HFFc6 (cell line): ENCODE measurements around the gene BFSP1. TPM values are rescaled to one million over a fixed set of nuclear protein-coding genes. Genes with fewer than 3 reads are reported as not detected.

Experiments used
- DNase-seq: peaks from one replicate; pipeline ENCODE4 v3.0.0-alpha.2; 2018
- H3K27ac Mint-ChIP-seq: 2 replicates; pipeline ENCODE4 v1.8.0; 2020; ENCODE audit warnings: mild to moderate bottlenecking, mixed read lengths
- H3K27me3 Mint-ChIP-seq: 2 replicates; pipeline ENCODE4 v1.8.0; 2021; ENCODE audit warnings: mild to moderate bottlenecking, moderate library complexity, mixed read lengths; ENCODE audit not compliant: insufficient read depth
- H3K36me3 Mint-ChIP-seq: 2 replicates; pipeline ENCODE4 v1.8.0; 2021; ENCODE audit warnings: low read depth, mixed read lengths
- H3K4me1 Mint-ChIP-seq: 2 replicates; pipeline ENCODE4 v1.8.0; 2020; ENCODE audit warnings: low read depth, mixed read lengths
- H3K4me3 Mint-ChIP-seq: 2 replicates; pipeline ENCODE4 v1.8.0; 2020; ENCODE audit warnings: mild to moderate bottlenecking, moderate library complexity, mixed read lengths
- H3K9me3 Mint-ChIP-seq: 2 replicates; pipeline ENCODE4 v1.8.0; 2020; ENCODE audit warnings: mild to moderate bottlenecking, mixed read lengths
- total RNA-seq, 6 experiments: library from RNA; stranded (reverse); fragmentation: NEBNext Ultra II Directional; extraction: Animal tissue kit (Norgen Biotek cat#: 25700); gene quantifications; 2 replicates in 1 of 6; 3 replicates in 5 of 6; pipeline ENCODE4 v1.2.3, GENCODE V29; 2021
- TF ChIP-seq, protein P1 (sequence below): fragments of 200-600 bp; sonication (generic); IDR thresholded peaks from 2 replicates; pipeline ENCODE4 v1.5.0; 2021; ENCODE audit warnings: antibody characterized with exemption, mild to moderate bottlenecking

BFSP1 gene
- total RNA-seq, 6 experiments from 2014 or later, result 1.2 to 2.5 (median 1.8) TPM

DNA sequence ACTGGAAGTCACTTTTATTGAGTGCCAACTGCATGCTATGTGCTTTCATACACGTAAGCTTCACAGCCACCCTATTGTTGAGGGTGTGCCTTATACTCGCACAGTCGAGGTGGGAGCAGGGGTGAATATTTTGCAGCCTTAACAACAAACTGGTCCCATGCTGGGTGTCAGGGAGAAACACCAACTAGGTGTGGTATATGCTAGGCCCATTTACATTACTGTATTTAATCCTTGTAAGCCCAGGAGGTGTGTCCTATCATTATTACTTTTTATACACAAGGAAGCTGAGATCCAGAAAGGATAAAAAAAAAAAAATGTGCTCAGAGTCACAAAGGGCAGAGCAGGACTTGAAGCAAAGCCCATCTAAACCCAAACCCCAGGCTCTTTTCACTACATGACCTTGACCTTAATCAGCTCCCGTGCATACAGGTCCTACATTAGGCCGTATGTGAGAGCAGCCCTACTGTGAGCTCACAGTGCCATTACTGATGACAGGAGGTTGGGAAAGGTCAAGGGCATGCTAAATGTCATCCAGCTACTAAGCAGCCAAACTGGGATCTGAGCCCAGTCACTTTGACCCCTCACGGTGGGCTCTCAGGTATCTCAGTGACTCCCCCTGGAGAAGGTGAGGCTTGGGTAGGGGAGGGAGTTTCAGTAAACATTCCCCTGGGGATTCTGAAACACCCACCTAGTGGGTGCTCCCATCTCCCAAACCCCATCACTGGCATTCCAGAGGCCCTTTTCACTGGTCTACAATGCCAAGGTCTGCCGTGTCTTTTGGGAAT lies 61.7 kb downstream of the BFSP1 start:
- H3K4me1 Mint-ChIP-seq, result no peaks in the 10 kb centered on the region
- DNase-seq, result no peak
- no peaks in the 10 kb centered on the region for H3K36me3 Mint-ChIP-seq
- H3K27ac Mint-ChIP-seq, result no peak overlapping the region
- no peaks in the 10 kb centered on the region for H3K9me3 Mint-ChIP-seq
- H3K4me3 Mint-ChIP-seq, result no peak overlapping the region
- peaks cover 19% of the 10 kb centered on the region for H3K27me3 Mint-ChIP-seq
- TF ChIP-seq, protein P1, sequence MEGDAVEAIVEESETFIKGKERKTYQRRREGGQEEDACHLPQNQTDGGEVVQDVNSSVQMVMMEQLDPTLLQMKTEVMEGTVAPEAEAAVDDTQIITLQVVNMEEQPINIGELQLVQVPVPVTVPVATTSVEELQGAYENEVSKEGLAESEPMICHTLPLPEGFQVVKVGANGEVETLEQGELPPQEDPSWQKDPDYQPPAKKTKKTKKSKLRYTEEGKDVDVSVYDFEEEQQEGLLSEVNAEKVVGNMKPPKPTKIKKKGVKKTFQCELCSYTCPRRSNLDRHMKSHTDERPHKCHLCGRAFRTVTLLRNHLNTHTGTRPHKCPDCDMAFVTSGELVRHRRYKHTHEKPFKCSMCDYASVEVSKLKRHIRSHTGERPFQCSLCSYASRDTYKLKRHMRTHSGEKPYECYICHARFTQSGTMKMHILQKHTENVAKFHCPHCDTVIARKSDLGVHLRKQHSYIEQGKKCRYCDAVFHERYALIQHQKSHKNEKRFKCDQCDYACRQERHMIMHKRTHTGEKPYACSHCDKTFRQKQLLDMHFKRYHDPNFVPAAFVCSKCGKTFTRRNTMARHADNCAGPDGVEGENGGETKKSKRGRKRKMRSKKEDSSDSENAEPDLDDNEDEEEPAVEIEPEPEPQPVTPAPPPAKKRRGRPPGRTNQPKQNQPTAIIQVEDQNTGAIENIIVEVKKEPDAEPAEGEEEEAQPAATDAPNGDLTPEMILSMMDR, result no peak

DNA sequence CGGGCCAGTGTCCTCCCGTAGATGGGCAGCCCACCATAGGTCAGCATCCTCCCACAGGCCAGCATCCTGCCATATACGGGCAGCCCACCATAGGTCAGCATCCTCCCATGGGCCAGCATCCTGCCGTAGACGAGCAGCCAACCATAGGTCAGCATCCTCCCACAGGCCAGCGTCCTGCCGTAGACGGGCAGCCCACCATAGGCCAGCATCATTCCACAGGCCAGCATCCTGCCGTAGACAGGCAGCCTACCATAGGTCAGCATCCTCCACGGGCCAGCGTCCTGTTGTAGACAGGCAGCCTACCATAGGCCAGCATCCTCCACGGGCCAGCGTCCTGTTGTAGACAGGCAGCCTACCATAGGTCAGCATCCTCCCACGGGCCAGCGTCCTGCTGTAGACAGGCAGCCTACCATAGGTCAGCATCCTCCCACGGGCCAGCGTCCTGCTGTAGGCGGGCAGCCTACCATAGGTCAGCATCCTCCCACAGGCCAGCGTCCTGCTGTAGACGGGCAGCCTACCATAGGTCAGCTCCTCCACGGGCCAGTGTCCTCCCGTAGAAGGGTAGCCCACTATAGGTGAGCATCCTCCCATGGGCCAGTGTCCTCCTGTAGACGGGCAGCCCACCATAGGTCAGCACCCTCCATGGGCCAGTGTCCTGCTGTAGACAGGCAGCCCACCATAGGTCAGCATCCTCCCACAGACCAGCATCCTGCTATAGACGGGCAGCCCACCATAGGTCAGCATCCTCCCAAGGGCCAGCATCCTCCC lies 62.9 kb downstream of the BFSP1 start:
- TF ChIP-seq, protein P1, result no peak
- Mint-ChIP-seq H3K4me1 (no peaks in the 10 kb centered on the region), H3K27me3 (peaks cover 11% of the 10 kb centered on the region), H3K36me3 (no peaks in the 10 kb centered on the region), H3K9me3 (no peaks in the 10 kb centered on the region), H3K27ac (no peak overlapping the region), H3K4me3 (no peak overlapping the region)
- no peak for DNase-seq

DNA sequence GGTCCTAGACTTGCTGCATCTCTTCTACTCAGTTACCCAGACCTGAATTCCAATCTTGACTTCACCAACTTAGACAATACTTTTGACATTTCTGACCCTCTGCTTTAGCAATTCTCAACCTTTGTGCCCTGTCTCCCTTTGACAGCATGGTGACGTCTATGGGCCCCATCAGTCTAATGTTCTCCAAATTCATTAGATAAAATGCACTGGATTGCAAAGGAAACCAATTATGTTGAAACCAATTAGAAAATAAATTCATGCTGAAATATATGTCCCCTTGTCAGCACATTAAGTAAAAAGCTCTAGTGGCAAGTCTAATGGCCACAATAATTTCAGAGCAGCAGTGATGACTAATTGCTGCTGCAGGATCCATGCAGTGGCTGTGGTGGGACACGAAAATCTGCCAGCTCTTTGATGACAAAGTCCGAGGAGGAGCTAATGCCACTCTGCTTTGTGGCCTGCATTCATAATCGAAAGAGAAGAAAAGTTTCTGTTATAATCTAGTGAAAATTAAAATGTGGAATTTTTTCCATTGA lies 64.0 kb downstream of the BFSP1 start:
- Mint-ChIP-seq H3K27ac (no peak overlapping the region), H3K9me3 (no peaks in the 10 kb centered on the region), H3K4me1 (no peaks in the 10 kb centered on the region), H3K4me3 (no peak overlapping the region), H3K27me3 (peaks cover 7% of the 10 kb centered on the region), H3K36me3 (no peaks in the 10 kb centered on the region)
- TF ChIP-seq, protein P1, result no peak
- DNase-seq, result no peak

DNA sequence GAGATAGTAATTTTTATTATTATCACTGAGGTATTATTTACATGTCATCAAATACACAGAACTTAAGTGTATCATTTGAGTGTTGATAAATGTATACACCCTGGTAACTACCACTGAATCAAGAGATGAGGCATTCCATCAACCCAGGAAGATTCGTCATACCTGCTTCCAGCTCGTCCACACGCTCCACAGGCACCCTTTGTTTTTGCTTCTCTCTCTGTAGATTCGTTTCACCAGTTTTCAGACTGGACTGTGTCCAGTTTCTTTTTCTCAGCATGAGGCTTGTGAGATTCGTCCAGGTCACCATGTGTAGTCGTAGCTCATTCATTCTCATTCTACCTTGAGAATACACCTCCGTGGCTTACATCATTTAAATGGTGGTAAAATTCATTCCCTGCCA lies 64.5 kb downstream of the BFSP1 start:
- H3K27me3 Mint-ChIP-seq, result peaks cover 7% of the 10 kb centered on the region
- no peak overlapping the region for H3K4me3 Mint-ChIP-seq
- no peaks in the 10 kb centered on the region for H3K36me3 Mint-ChIP-seq
- no peak for DNase-seq
- TF ChIP-seq, protein P1, result no peak
- no peaks in the 10 kb centered on the region for H3K9me3 Mint-ChIP-seq
- H3K4me1 Mint-ChIP-seq, result no peaks in the 10 kb centered on the region
- no peak overlapping the region for H3K27ac Mint-ChIP-seq

DNA sequence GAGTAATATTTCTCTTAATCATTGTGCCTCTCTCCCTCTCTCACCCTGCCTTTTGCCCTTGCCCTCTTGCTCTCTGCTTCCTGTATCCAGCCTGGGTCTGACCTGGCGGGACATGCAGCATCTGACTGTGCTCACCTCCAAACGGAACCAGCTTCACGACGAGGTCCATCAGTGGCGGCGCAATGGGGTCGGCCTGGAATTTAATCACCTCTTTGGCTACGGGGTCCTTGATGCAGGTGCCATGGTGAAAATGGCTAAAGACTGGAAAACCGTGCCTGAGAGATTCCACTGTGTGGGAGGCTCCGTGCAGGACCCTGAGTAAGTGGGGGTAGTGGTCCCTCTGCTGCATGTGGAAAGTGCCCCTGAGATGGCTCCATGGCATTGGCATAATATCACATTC lies 65.9 kb downstream of the BFSP1 start:
- H3K27ac Mint-ChIP-seq, result no peak overlapping the region
- DNase-seq, result no peak
- no peak overlapping the region for H3K4me3 Mint-ChIP-seq
- H3K4me1 Mint-ChIP-seq, result no peaks in the 10 kb centered on the region
- H3K27me3 Mint-ChIP-seq, result peaks cover 4% of the 10 kb centered on the region
- TF ChIP-seq, protein P1, result no peak
- H3K36me3 Mint-ChIP-seq, result no peaks in the 10 kb centered on the region
- no peaks in the 10 kb centered on the region for H3K9me3 Mint-ChIP-seq
